ENCODE data around the gene RAB40C.

Gene RAB40C

GRCh38 chr16:633336-634050, 43.6 kb downstream of the RAB40C start:
- DNase-seq, result no peak

GRCh38 chr16:634051-634670, 44.3 kb downstream of the RAB40C start:
- no peak for DNase-seq

GRCh38 chr16:634996-635395, 45.1 kb downstream of the RAB40C start:
- no peak for DNase-seq

GRCh38 chr16:635573-636205, 45.8 kb downstream of the RAB40C start:
- DNase-seq, result no peak

- peak; percentile 84 for DNase-seq
Observed at GRCh38 chr16:636206-637080, 46.6 kb downstream of the RAB40C start, which contains the start of gene METTL26. METTL26 (minus strand) TSS chr16:636305; CDS start chr16:636290, 15 bp downstream.

GRCh38 chr16:637081-638018, 47.5 kb downstream of the RAB40C start:
- DNase-seq, result no peak

- no peak for DNase-seq
Observed at GRCh38 chr16:638034-638543, 48.2 kb downstream of the RAB40C start.

- no peak for DNase-seq
Observed at GRCh38 chr16:638836-639235, 49.0 kb downstream of the RAB40C start.

GRCh38 chr16:640614-641013, 50.7 kb downstream of the RAB40C start:
- DNase-seq, result no peak

- DNase-seq, result peak; percentile 42
Observed at GRCh38 chr16:641326-642188, 51.7 kb downstream of the RAB40C start, which contains the start of gene MCRIP2. MCRIP2 (plus strand) TSS chr16:641828; CDS start chr16:641992, 164 bp downstream.

- no peak for DNase-seq
Observed at GRCh38 chr16:642189-643049, 52.6 kb downstream of the RAB40C start.

GRCh38 chr16:643050-643368, 53.1 kb downstream of the RAB40C start:
- no peak for DNase-seq

GRCh38 chr16:644556-644955, 54.7 kb downstream of the RAB40C start:
- DNase-seq, result no peak

- DNase-seq, result no peak
Observed at GRCh38 chr16:645852-646678, 56.2 kb downstream of the RAB40C start.

GRCh38 chr16:646679-647172, 56.9 kb downstream of the RAB40C start:
- DNase-seq, result no peak

- no peak for DNase-seq
Observed at GRCh38 chr16:647173-647902, 57.5 kb downstream of the RAB40C start.

- peak; percentile 17 for DNase-seq
Observed at GRCh38 chr16:648071-648780, 58.4 kb downstream of the RAB40C start.
